Mucosa of descending colon (tissue), 3 donors: ENCODE data around the gene SLC4A1. TPM values are rescaled to one million over a fixed set of nuclear protein-coding genes. Genes with fewer than 3 reads are reported as not detected.

Experiments
- ATAC-seq: fragments of 200-7000 bp; cut with Tn5 transposase; one replicate; pipeline ENCODE4 v1.9.1; 2020; ENCODE audit warnings: mild to moderate bottlenecking, moderate library complexity
- DNase-seq, 3 donors: peaks; one replicate each; pipeline ENCODE4 v3.0.0-alpha.2; 2020
- H3K36me3 ChIP-seq: fragments of 200-600 bp; one replicate; pipeline ENCODE4 v1.8.0; 2021; ENCODE audit warnings: low read depth, mild to moderate bottlenecking
- H3K4me1 ChIP-seq: fragments of 200-600 bp; one replicate; pipeline ENCODE4 v1.8.0; 2021; ENCODE audit warnings: low read depth, mild to moderate bottlenecking
- H3K4me3 ChIP-seq: fragments of 200-600 bp; one replicate; pipeline ENCODE4 v1.8.0; 2021; ENCODE audit warnings: mild to moderate bottlenecking
- H3K9me3 ChIP-seq: fragments of 200-600 bp; one replicate; pipeline ENCODE4 v1.8.0; 2021; ENCODE audit warnings: mild to moderate bottlenecking
- CTCF ChIP-seq: fragments of 200-600 bp; IDR thresholded peaks from one replicate; pipeline ENCODE4 v1.8.0; 2022; ENCODE audit warnings: antibody characterized with exemption, mild to moderate bottlenecking
- intact Hi-C, 2 donors: fragments of 100-400 bp; cut with DNase I in 1 of 2; cut with micrococcal nuclease in 1 of 2; formaldehyde crosslinking; loops; one replicate each; pipeline versions ENCODE4 v1.11.0 to v1.11.1; 2022; cut with DNase I, micrococcal nuclease
- total RNA-seq, 3 donors: library from RNA; stranded (reverse); fragmentation: NEBNext Ultra II Directional in 2 of 3; extraction: Animal tissue kit (Norgen Biotek cat#: 25700) in 2 of 3; gene quantifications; one replicate each; pipeline versions ENCODE4 v1.2.1 to v1.2.4, GENCODE V29; 2021 to 2023
- donor health status: DM: no; HTN: no; CAD: no; lungs with moderate emphysema.
- donor health status: DM: no; HTN: no; CAD: no.
- donor health status: DM: no; HTN: yes; CAD: no.

SLC4A1 gene
- total RNA-seq, 3 donors from 2014 or later: not detected

- H3K4me1 ChIP-seq: peaks cover 29% of the 10 kb centered on the region
- TF ChIP-seq CTCF: no peak
- DNase-seq: peak in 1 of 3 donors; percentile 67
- peak overlapping the region; percentile 95 for H3K4me3 ChIP-seq
- ATAC-seq: no peak
- intact Hi-C loops: no loop called here
- H3K36me3 ChIP-seq: no peaks in the 10 kb centered on the region
- no peaks in the 10 kb centered on the region for H3K9me3 ChIP-seq
Observed at GRCh38 chr17:44221862-44222111, 46.1 kb downstream of the SLC4A1 start.

GRCh38 chr17:44221084-44221861, 46.7 kb downstream of the SLC4A1 start:
- ATAC-seq (peak; percentile 39), DNase-seq (peak; percentile 81 to 85 (median 85))
- H3K4me3 ChIP-seq: peak overlapping the region; percentile 95
- TF ChIP-seq CTCF: no peak
- H3K36me3 ChIP-seq: no peaks in the 10 kb centered on the region
- H3K4me1 ChIP-seq: peaks cover 29% of the 10 kb centered on the region
- H3K9me3 ChIP-seq: no peaks in the 10 kb centered on the region
- intact Hi-C loops: no loop called here

- DNase-seq: peak; percentile 53 to 74 (median 72)
- no peak for TF ChIP-seq CTCF
- Histone ChIP-seq H3K9me3 (no peaks in the 10 kb centered on the region), H3K4me1 (peaks cover 29% of the 10 kb centered on the region), H3K36me3 (no peaks in the 10 kb centered on the region), H3K4me3 (peak overlapping the region; percentile 95)
- intact Hi-C loops: no loop called here
- ATAC-seq: peak; percentile 13
Observed at GRCh38 chr17:44220213-44221083, 47.5 kb downstream of the SLC4A1 start.

- no peaks in the 10 kb centered on the region for H3K36me3 ChIP-seq
- TF ChIP-seq CTCF: no peak
- ATAC-seq: peak; percentile 9
- no peaks in the 10 kb centered on the region for H3K9me3 ChIP-seq
- peaks cover 29% of the 10 kb centered on the region for H3K4me1 ChIP-seq
- DNase-seq: peak; percentile 57 to 82 (median 79)
- peak within 1 kb of the TSS; percentile 95 for H3K4me3 ChIP-seq
- intact Hi-C loops: loop anchor here (5.0 to 10.0 kb wide), 2 partner anchors 108 to 115 kb away; no protein-coding TSS in a partner anchor
Observed at GRCh38 chr17:44219616-44220212, 48.2 kb downstream of the SLC4A1 start, which contains the start of gene UBTF. UBTF (minus strand) TSS chr17:44219675; CDS start chr17:44218229, 1,446 bp downstream.

- H3K9me3 ChIP-seq: no peaks in the 10 kb centered on the region
- DNase-seq: peak; percentile 64 to 85 (median 82)
- intact Hi-C loops: loop anchor here (5.0 to 10.0 kb wide), 2 partner anchors 108 to 116 kb away; no protein-coding TSS in a partner anchor
Observed at GRCh38 chr17:44219108-44219615, 48.8 kb downstream of the SLC4A1 start.

More at GRCh38 chr17:44219108-44219615, 48.8 kb downstream of the SLC4A1 start:
- Histone ChIP-seq H3K36me3 (no peaks in the 10 kb centered on the region), H3K4me1 (peaks cover 29% of the 10 kb centered on the region), H3K4me3 (peak overlapping the region; percentile 95)
- ATAC-seq: peak; percentile 58
- TF ChIP-seq CTCF: peak; percentile 53
